VCaP (cell line): ENCODE measurements around the gene ANGPTL5.

ENCODE experiments used
- H3K27ac ChIP-seq: fragments of 450-650 bp; 2 replicates; pipeline ENCODE4 v1.5.1; 2017
- TF ChIP-seq, protein P1 (sequence below): fragments of 450-650 bp; conservative IDR thresholded peaks from 2 replicates; pipeline ENCODE4 v1.5.1; 2017; ENCODE audit warnings: mild to moderate bottlenecking, moderate library complexity

Gene ANGPTL5

DNA sequence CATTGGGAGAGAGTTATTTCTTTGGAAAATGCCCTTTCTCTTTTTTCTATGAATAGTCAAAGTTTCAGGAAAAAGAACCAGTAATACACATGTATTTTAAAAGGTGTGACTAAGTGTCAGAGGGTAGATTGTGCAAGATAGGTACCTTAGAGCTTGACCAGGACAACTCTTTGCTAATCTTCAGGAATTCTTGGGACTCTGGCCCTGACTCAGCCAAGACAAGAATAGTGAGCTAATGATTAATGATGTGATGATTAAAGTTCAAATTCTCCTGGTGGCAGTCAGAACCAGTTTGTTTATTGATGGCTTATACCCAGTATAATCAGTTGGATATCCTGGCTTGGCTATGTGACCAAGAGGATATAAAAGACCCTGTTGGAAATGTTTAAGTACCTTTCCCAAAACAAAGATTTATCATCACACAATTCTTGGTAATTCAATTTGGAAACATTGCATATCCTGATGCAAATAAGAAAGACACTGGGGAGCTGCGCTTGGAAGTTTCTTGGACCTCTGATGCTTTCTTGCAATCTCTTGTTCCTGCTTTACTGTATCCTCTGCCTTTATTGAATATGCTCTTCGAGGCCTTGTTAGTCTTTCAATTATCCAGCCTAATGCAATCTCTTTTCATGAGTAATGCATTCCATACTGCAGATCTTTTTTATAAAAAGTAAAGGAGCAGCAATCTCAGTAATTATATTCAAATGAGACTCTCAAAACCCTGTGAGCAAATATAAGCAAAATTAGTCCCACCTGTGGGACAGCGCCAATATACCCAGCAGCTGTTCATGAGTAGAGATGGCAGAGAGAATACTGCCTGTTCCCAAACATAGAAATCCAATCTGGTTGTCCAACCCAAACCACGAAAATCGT lies 49.5 kb downstream of the ANGPTL5 start:
- peak overlapping the region; percentile 6; the same call in 1 of the 2 replicates for H3K27ac ChIP-seq
- TF ChIP-seq, protein P1, sequence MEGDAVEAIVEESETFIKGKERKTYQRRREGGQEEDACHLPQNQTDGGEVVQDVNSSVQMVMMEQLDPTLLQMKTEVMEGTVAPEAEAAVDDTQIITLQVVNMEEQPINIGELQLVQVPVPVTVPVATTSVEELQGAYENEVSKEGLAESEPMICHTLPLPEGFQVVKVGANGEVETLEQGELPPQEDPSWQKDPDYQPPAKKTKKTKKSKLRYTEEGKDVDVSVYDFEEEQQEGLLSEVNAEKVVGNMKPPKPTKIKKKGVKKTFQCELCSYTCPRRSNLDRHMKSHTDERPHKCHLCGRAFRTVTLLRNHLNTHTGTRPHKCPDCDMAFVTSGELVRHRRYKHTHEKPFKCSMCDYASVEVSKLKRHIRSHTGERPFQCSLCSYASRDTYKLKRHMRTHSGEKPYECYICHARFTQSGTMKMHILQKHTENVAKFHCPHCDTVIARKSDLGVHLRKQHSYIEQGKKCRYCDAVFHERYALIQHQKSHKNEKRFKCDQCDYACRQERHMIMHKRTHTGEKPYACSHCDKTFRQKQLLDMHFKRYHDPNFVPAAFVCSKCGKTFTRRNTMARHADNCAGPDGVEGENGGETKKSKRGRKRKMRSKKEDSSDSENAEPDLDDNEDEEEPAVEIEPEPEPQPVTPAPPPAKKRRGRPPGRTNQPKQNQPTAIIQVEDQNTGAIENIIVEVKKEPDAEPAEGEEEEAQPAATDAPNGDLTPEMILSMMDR: no peak

DNA sequence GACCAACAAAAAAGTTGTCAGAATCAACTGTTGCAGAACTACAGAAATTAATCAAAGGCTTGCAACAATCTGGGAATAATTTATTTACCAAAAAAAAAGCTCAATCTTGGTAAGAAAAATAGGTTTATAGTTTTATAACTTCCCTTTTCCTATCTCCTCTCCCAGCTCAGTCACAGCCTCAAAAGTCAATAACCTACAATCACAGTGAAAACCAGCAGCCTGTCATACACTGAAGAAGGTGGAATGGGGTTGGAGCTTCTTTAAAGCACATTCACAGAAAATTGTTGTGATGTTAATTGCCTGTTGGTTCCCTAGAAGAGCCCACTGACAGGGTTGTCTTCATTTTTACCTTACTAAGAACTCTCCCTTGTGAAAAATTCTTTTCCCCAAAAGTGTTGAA lies 52.2 kb downstream of the ANGPTL5 start:
- TF ChIP-seq, protein P1: no peak
- H3K27ac ChIP-seq: no peak overlapping the region

DNA sequence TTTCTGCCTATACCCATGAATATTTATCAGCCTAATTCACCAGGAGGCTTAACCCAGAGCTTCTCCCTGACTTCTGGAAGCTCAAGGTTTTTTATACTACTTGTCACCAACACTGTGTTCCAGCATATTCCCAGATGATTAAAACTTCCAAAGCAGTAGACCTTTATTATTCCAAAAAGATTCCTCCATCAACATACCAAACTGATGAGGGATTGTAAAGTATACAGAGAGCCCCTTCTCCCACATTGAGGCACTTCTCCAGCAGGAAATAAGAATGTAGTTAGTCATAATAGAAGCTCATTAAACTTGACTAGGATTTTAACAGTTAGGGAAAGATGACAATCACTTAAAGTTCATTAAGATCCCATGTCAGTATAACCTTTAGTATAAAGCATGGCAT lies 53.0 kb downstream of the ANGPTL5 start:
- TF ChIP-seq, protein P1: no peak
- no peak overlapping the region for H3K27ac ChIP-seq

DNA sequence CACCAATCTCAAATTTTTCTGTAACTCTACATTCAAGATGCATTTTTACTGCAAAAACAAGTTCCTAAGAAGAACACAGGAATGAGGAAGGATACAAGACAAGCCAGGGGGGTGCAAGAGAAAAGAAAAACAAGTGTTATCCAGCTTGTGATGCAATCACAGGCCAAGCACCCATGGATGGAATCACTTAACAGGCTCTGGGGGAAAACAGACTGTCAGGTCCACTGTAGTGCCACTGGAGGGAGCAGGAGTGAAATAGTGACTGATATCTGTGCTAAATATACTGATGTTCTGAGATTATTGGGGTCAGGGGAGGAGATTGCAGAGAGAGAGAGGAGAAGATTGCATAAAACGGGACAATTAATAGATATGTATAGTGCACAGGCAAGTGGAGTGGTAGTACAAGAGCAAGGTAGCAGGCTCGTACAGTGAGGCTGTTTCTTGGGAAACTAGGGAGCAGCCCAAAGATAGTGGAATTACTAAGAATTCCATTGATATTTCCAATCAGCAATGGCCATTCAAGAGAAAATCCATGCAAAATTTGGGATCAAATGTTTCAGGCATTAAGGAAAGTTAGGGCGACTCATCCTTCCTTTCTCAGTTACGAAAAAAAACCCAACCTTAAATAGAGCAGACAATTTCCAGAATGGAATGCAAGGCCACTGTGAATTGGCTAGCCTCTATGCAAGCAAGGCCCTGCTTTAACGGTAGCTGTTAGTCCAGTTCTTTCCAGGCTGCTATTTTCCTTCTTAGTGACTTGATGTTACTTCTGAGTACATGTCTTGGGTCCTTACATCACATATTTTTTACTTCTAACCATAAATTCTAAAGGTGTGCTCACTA lies 53.7 kb downstream of the ANGPTL5 start:
- H3K27ac ChIP-seq: no peak overlapping the region
- TF ChIP-seq, protein P1: peak; percentile 85

- H3K27ac ChIP-seq: no peak overlapping the region
- TF ChIP-seq, protein P1: peak; percentile 94
These were observed 55.5 kb downstream of the ANGPTL5 start for GRCh38 chr11:101860696-101861427.

- H3K27ac ChIP-seq: peak overlapping the region; percentile 29; the same call in 1 of the 2 replicates
- TF ChIP-seq, protein P1: peak; percentile 75
These were observed 64.1 kb downstream of the ANGPTL5 start for GRCh38 chr11:101852260-101852659.

DNA sequence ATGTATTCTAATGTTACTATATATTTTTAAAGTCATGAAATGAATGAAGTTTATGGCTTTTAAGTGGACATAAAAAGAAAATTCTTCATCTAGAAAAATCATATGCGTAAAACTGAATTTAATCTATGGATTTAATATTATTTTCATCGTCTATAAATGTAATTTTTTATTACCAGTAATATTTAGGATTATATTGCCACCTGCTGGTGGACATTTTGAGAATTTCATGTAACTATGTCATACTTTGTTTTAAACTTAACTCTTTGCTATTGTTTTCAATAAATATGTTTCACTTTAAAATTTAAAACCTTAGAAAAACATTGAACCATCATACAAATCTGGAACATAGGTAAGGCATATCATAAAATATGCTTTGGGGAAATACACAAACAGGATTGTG lies 68.1 kb downstream of the ANGPTL5 start:
- TF ChIP-seq, protein P1: peak; percentile 65; the same call in 1 of the 2 replicates
- no peak overlapping the region for H3K27ac ChIP-seq
